Gastrocnemius medialis (tissue), 4 donors: ENCODE results near the gene R3HDM1.

ENCODE experiments used
- CTCF ChIP-seq, 5 experiments: fragments of 450-650 bp in 3 of 5; fragments of 200-600 bp in 2 of 5; sonication (generic) in 2 of 5; IDR thresholded peaks in 4 of 5; conservative IDR thresholded peaks in 1 of 5; 1 replicate in 4 of 5; 2 replicates in 1 of 5; pipeline ENCODE4 v1.5.1; 2016 to 2019; ENCODE audit warnings: antibody characterized with exemption in 5 of 5, mild to moderate bottlenecking in 3 of 5, moderate library complexity in 3 of 5
- POLR2A ChIP-seq, 2 donors: fragments of 450-650 bp; IDR thresholded peaks; one replicate each; pipeline ENCODE4 v1.6.1; 2017; ENCODE audit warnings: antibody characterized with exemption in 2 of 2, mild to moderate bottlenecking in 2 of 2, moderate library complexity in 2 of 2

- TF ChIP-seq CTCF (IDR thresholded peaks at IDR 0.05 in 4 of 5, conservative IDR thresholded peaks at IDR 0.05 in 1 of 5) (no peak), POLR2A (IDR thresholded peaks at IDR 0.05) (no peak)
These were observed 230.7 kb downstream of the R3HDM1 start for GRCh38 chr2:135762022-135762421.
